ENCODE data around the gene ZNF462.

DNA sequence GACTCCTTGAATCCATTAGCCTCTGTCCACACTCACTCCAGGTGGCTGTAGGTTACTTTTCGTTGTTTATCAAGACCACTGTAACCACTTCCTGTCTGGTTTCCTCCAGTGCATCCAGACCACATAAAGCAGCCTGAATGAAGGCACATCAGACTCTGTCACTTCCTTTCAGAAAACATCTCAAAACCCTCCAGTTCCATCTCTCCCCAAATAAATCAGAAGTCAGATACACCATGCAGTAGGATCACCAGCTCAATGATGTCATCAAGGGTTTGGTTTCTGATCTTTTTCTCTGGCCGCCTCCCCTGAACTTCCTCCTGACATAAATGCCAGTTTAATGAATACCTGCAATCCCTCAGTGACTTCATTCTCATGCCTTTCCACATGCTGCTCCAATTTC lies 161.2 kb downstream of the ZNF462 start:
- TF ChIP-seq ZFX (IDR thresholded peaks at IDR 0.05), result no peak
- TF ChIP-seq, protein P1, sequence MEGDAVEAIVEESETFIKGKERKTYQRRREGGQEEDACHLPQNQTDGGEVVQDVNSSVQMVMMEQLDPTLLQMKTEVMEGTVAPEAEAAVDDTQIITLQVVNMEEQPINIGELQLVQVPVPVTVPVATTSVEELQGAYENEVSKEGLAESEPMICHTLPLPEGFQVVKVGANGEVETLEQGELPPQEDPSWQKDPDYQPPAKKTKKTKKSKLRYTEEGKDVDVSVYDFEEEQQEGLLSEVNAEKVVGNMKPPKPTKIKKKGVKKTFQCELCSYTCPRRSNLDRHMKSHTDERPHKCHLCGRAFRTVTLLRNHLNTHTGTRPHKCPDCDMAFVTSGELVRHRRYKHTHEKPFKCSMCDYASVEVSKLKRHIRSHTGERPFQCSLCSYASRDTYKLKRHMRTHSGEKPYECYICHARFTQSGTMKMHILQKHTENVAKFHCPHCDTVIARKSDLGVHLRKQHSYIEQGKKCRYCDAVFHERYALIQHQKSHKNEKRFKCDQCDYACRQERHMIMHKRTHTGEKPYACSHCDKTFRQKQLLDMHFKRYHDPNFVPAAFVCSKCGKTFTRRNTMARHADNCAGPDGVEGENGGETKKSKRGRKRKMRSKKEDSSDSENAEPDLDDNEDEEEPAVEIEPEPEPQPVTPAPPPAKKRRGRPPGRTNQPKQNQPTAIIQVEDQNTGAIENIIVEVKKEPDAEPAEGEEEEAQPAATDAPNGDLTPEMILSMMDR (conservative IDR thresholded peaks at IDR 0.05), result no peak
